Hepatocyte (in vitro differentiated cells): ENCODE measurements around the gene FIS1.

Experiments used
- CTCF ChIP-seq: fragments of 200-600 bp; sonication (generic); IDR thresholded peaks from 2 replicates; pipeline ENCODE4 v1.5.1; 2016; ENCODE audit warnings: antibody characterized with exemption, mild to moderate bottlenecking; ENCODE audit not compliant: poor library complexity
- EZH2 ChIP-seq: fragments of 200-600 bp; sonication (generic); IDR thresholded peaks from 2 replicates; pipeline ENCODE4 v1.6.1; 2016; ENCODE audit warnings: antibody characterized with exemption, mild to moderate bottlenecking, borderline replicate concordance

- no peak for TF ChIP-seq CTCF
- no peak for TF ChIP-seq EZH2
These were observed 8.5 kb downstream of the FIS1 start for GRCh38 chr7:101236292-101236835.
